K562 (cell line): Measurements from ENCODE around the gene NCKAP1. TPM values are rescaled to one million over a fixed set of nuclear protein-coding genes. Genes with fewer than 3 reads are reported as not detected.
A peak's percentile ranks its signal among the peaks of the same experiment; 100 is the strongest.

Source experiments
- ATAC-seq: fragments of 200-7000 bp; cut with Tn5 transposase; 3 replicates; pipeline ENCODE4 v1.9.1; 2020; ENCODE audit warnings: moderate library complexity
- BruUV-seq: library from RNA; stranded (reverse); fragments of 400-500 nt; replicated peaks from 2 replicates; lab custom pipeline; 2021; lab: Mats Ljungman, UMichigan
- CTCF ChIA-PET: fragments of 300-600 bp; formaldehyde crosslinking; extraction: SDS; loops from one replicate; lab custom pipeline; 2021; ENCODE audit warnings: low intra/inter-chr PET ratio; lab: Yijun Ruan, JAX
- POLR2A ChIA-PET: fragments of 300-600, 350-650 bp; sonication (Branson Sonifier 250); formaldehyde crosslinking; extraction: SDS; loops from one replicate; lab custom pipeline; 2021; ENCODE audit warnings: antibody characterized with exemption, inconsistent platforms; lab: Yijun Ruan, JAX
- DNase-seq, 4 experiments: peaks; one replicate each; pipeline versions ENCODE4 v3.0.0 to v3.0.0-alpha.2; 2011 to 2018; ENCODE audit warnings: low spot score in 3 of 4, mixed read lengths in 3 of 4; ENCODE audit errors: extremely low read depth in 1 of 4
- FAIRE-seq: peaks from 2 replicates; lab custom pipeline; 2011; peaks lifted over from hg19 to GRCh38; lab: Jason Lieb, UNC
- H2AFZ ChIP-seq: 2 replicates; pipeline ENCODE4 v1.6.0; 2011; ENCODE audit warnings: low read depth, low read length, control low read depth, inconsistent platforms
- H3K27ac ChIP-seq: fragments of 200-600 bp; 3 replicates; pipeline ENCODE4 v1.8.0; 2011; ENCODE audit warnings: low read depth, mild to moderate bottlenecking, control low read depth, inconsistent platforms, low read length, moderate library complexity, mixed read lengths; ENCODE audit errors: extremely low read depth
- H3K27me3 ChIP-seq, 2 experiments: fragments of 300-600 bp in 1 of 2; 2 replicates in 1 of 2; 3 replicates in 1 of 2; pipeline versions ENCODE4 v1.6.0 to v1.8.0; 2011; ENCODE audit warnings: inconsistent platforms in 2 of 2, low read length in 2 of 2, mild to moderate bottlenecking in 1 of 2, mixed read lengths in 1 of 2, moderate library complexity in 1 of 2; ENCODE audit not compliant: control insufficient read depth in 2 of 2, insufficient read depth in 2 of 2
- H3K36me3 ChIP-seq: fragments of 300-600 bp; 3 replicates; pipeline ENCODE4 v1.8.0; 2011; ENCODE audit warnings: mild to moderate bottlenecking, low read length, inconsistent platforms; ENCODE audit not compliant: control insufficient read depth, insufficient read depth
- H3K4me1 ChIP-seq, 2 experiments: fragments of 200-600 bp in 1 of 2; replicated peaks in 1 of 2; 2 replicates in 1 of 2; 3 replicates in 1 of 2; pipeline versions ENCODE4 v1.5.1 to v1.8.0; 2011; ENCODE audit warnings: inconsistent platforms in 2 of 2, low read length in 2 of 2, mild to moderate bottlenecking in 1 of 2, mixed read lengths in 1 of 2, moderate library complexity in 1 of 2; ENCODE audit not compliant: control insufficient read depth in 2 of 2, insufficient read depth in 2 of 2
- H3K4me2 ChIP-seq: 2 replicates; pipeline ENCODE4 v1.6.1; 2011; ENCODE audit warnings: low read length, control low read depth, inconsistent platforms, mixed read lengths; ENCODE audit not compliant: insufficient read depth
- H3K4me3 ChIP-seq: fragments of 200-600 bp; sonication (generic), shearing (Covaris generic); 2 replicates; pipeline ENCODE4 v1.5.1; 2016; ENCODE audit warnings: control low read depth, inconsistent platforms
- H3K79me2 ChIP-seq: fragments of 200-600 bp; 3 replicates; pipeline ENCODE4 v1.8.0; 2011; ENCODE audit warnings: low read length, inconsistent platforms; ENCODE audit not compliant: control insufficient read depth, insufficient read depth
- H3K9ac ChIP-seq, 2 experiments: 2 replicates each; pipeline versions ENCODE4 v1.6.0 to v1.6.1; 2011; ENCODE audit warnings: low read depth in 2 of 2, low read length in 2 of 2, control low read depth in 1 of 2, inconsistent platforms in 1 of 2, mild to moderate bottlenecking in 1 of 2, mixed read lengths in 1 of 2; ENCODE audit not compliant: insufficient read depth in 1 of 2
- H3K9me1 ChIP-seq: one replicate; pipeline ENCODE4 v1.6.0; 2011; ENCODE audit warnings: inconsistent platforms, mild to moderate bottlenecking, low read length, moderate library complexity; ENCODE audit not compliant: control insufficient read depth, insufficient read depth
- H3K9me3 ChIP-seq: replicated peaks from 2 replicates; pipeline ENCODE4 v1.5.1; 2011; ENCODE audit warnings: low read depth, low read length, inconsistent platforms; ENCODE audit not compliant: control insufficient read depth, insufficient read depth
- H4K20me1 ChIP-seq: replicated peaks from 2 replicates; pipeline ENCODE4 v1.6.1; 2011; ENCODE audit warnings: low read length, inconsistent platforms, mixed read lengths; ENCODE audit not compliant: control insufficient read depth, insufficient read depth
- CBX5 ChIP-seq: IDR thresholded peaks from 2 replicates; pipeline ENCODE4 v1.6.1; 2014; ENCODE audit warnings: low read depth, borderline replicate concordance
- CREB1 ChIP-seq, 2 experiments: sonication (generic) in 1 of 2; formaldehyde crosslinking in 1 of 2; IDR thresholded peaks; 2 replicates each; pipeline versions ENCODE4 v1.6.1 to v1.8.0; 2012 to 2022; ENCODE audit warnings: inconsistent platforms in 1 of 2, mild to moderate bottlenecking in 1 of 2, missing genetic modification reagents in 1 of 2, moderate library complexity in 1 of 2
- CTBP1 ChIP-seq: fragments of 450-650 bp; IDR thresholded peaks from 2 replicates; pipeline ENCODE4 v1.6.1; 2016; ENCODE audit warnings: borderline replicate concordance
- E2F8 ChIP-seq: fragments of 450-650 bp; IDR thresholded peaks from 2 replicates; pipeline ENCODE4 v1.7.1; 2018; ENCODE audit warnings: mild to moderate bottlenecking, low read depth; ENCODE audit not compliant: partially characterized antibody
- E4F1 ChIP-seq: fragments of 250-450 bp; sonication (Bioruptor Pico); IDR thresholded peaks from 2 replicates; pipeline ENCODE4 v1.5.0; 2021; ENCODE audit warnings: mild to moderate bottlenecking, borderline replicate concordance
- GTF2E2 ChIP-seq: fragments of 200-800 bp; sonication (Bioruptor generic); IDR thresholded peaks from 2 replicates; pipeline ENCODE4 v1.6.1; 2016; ENCODE audit warnings: missing genetic modification characterization, missing compliant biosample characterization
- KDM5B ChIP-seq: fragments of 200-600 bp; sonication (generic); IDR thresholded peaks from 2 replicates; pipeline ENCODE4 v1.6.1; 2012; ENCODE audit warnings: low read depth, mild to moderate bottlenecking, moderate library complexity, low read length, control low read depth, inconsistent platforms; ENCODE audit not compliant: insufficient replicate concordance
- NFIC ChIP-seq: fragments of 450-650 bp; IDR thresholded peaks from 2 replicates; pipeline ENCODE4 v1.6.1; 2017; ENCODE audit warnings: mild to moderate bottlenecking, inconsistent platforms
- SMAD2 ChIP-seq: fragments of 150-350 bp; IDR thresholded peaks from 2 replicates; pipeline ENCODE4 v1.6.1; 2014; ENCODE audit warnings: low read depth, mild to moderate bottlenecking, low read length
- SP1 ChIP-seq: sonication (generic); formaldehyde crosslinking; IDR thresholded peaks from 2 replicates; pipeline ENCODE4 v1.8.1; 2022; ENCODE audit warnings: mild to moderate bottlenecking, missing genetic modification reagents
- SRF ChIP-seq, 2 experiments: fragments of 250-450, 450-650 bp in 1 of 2; sonication (Bioruptor Pico) in 1 of 2; sonication (generic) in 1 of 2; formaldehyde crosslinking; IDR thresholded peaks; 2 replicates each; pipeline versions ENCODE4 v1.5.0 to v1.5.1; 2020 to 2022; ENCODE audit warnings: mild to moderate bottlenecking in 1 of 2, missing genetic modification reagents in 1 of 2
- ZBTB1 ChIP-seq: sonication (generic); formaldehyde crosslinking; IDR thresholded peaks from 2 replicates; pipeline ENCODE4 v1.8.1; 2023; ENCODE audit warnings: missing genetic modification reagents, low read depth, mild to moderate bottlenecking, borderline replicate concordance
- ZHX1 ChIP-seq: fragments of 150-350 bp; conservative IDR thresholded peaks from 2 replicates; pipeline ENCODE4 v1.6.1; 2014; ENCODE audit warnings: low read length
- ZNF699 ChIP-seq: fragments of 250-450 bp; sonication (Bioruptor Pico); IDR thresholded peaks from 2 replicates; pipeline ENCODE4 v1.8.0; 2021; ENCODE audit warnings: mild to moderate bottlenecking, moderate library complexity; ENCODE audit not compliant: insufficient replicate concordance
- WGBS: fragments of 100-300 bp; shearing (Covaris generic); methylation state at CpG from one replicate; pipeline ENCODE4 v1.1.6; 2016; ENCODE audit warnings: low coverage, mixed read lengths; ENCODE audit not compliant: insufficient coverage; ENCODE audit errors: missing lambda C conversion rate; 5-methylcytosine and 5-hydroxymethylcytosine counted together
- in situ Hi-C: fragments of 300-500 bp; cut with MboI; formaldehyde crosslinking; loops from 4 replicates; pipeline ENCODE4 v1.15.0; 2018; ENCODE audit warnings: inconsistent platforms, mixed read lengths
- intact Hi-C: fragments of 100-400 bp; cut with micrococcal nuclease; formaldehyde crosslinking; loops from 2 replicates; pipeline ENCODE4 v1.14.2; 2022
- polyA plus RNA-seq, 8 experiments: library from polyadenylated mRNA; depleted of rRNA in 4 of 8; stranded (reverse) in 5 of 8; unstranded in 3 of 8; fragments of >200 nt; fragmentation: Nextera tagmentation in 2 of 8; fragmentation: Illumina TruSeq in 1 of 8; extraction: Ambion mirVana in 2 of 8; extraction: Trizol in 1 of 8; gene quantifications; 2 replicates each; pipeline versions ENCODE4 v1.2.1 to v1.2.3, GENCODE V29; 2011 to 2014; ENCODE audit warnings: inconsistent platforms in 1 of 8, missing spikeins in 1 of 8
- total RNA-seq, 7 experiments: library from RNA; depleted of rRNA in 6 of 7; stranded (reverse); fragments of >200 nt in 6 of 7; fragmentation: Illumina TruSeq in 2 of 7; extraction: Trizol in 2 of 7; gene quantifications; 2 replicates each; pipeline versions ENCODE4 v1.2.1 to v1.2.3, GENCODE V29; 2011 to 2021; ENCODE audit warnings: low replicate concordance in 1 of 7

NCKAP1 gene
- total and polyA plus RNA-seq, 9 of the 15 experiments (the other 6 are each of a cell fraction or from before 2014, with no cell fraction given): 34.0 to 153 (median 88.7) TPM

GRCh38 chr2:183059561-183059960, 21.3 kb upstream of the NCKAP1 start:
- Histone ChIP-seq H4K20me1 (no peaks in the 10 kb centered on the region), H3K9me3 (0 out of 2 replicates have a peak, but pooled peaks cover 2% of the 10 kb centered on the region), H3K4me2 (no peak overlapping the region), H3K9me1 (no peaks in the 10 kb centered on the region), H3K79me2 (no peaks in the 10 kb centered on the region), H3K27ac (peak overlapping the region; percentile 59; the same call in 1 of the 3 replicates), H3K36me3 (no peaks in the 10 kb centered on the region), H2AFZ (peak overlapping the region; percentile 85), H3K4me1 (peaks cover 0 to 10% of the 10 kb centered on the region in 2 experiments; a peak in 3 of 5 replicates), H3K4me3 (no peak overlapping the region), H3K27me3 (no peaks in the 10 kb centered on the region), H3K9ac (no peak overlapping the region)
- POLR2A ChIA-PET: interaction anchor here (1.2 kb wide), 1 partner anchor 19 kb away, joined by 5 read pairs; the partner anchor contains the start of gene DUSP19
- no TSS peak for BruUV-seq
- intact Hi-C loops (no loop called here), in situ Hi-C loops (no loop called here)
- CTCF ChIA-PET: no interaction called here
- 15% methylated on average over 1 of the region's 1 CpG for WGBS
- DNase-seq (peak; percentile 34 to 58 (median 46)), ATAC-seq (peak; percentile 59), FAIRE-seq (peak; percentile 78)
- TF ChIP-seq ZNF699 (CRISPR knock-in tag) (no peak), ZBTB1 (no peak), E4F1 (CRISPR knock-in tag) (no peak), CBX5 (no peak), KDM5B (no peak), CREB1 (IDR thresholded peaks at IDR 0.05) (no peak), CREB1 (CRISPR knock-in tag; IDR thresholded peaks at IDR 0.05) (no peak), CTBP1 (no peak), ZHX1 (no peak), SRF (CRISPR knock-in tag; IDR thresholded peaks at IDR 0.05) (no peak), E2F8 (no peak), NFIC (peak; percentile 13; the same call in 1 of the 2 replicates), GTF2E2 (tag) (no peak), SP1 (CRISPR knock-in tag) (0 out of 2 replicates have a peak, but pooled peaks have one; percentile 33), SMAD2 (no peak)
